OCI-LY3 (cell line): ENCODE results near the gene ACAN.

Experiments
- H2AFZ ChIP-seq: fragments of 200-600, 300-600 bp; shearing (Covaris generic); 2 replicates; pipeline ENCODE4 v1.6.0; 2014; ENCODE audit warnings: antibody characterized with exemption, low read depth, low read length
- H3K27ac ChIP-seq: fragments of 200-600, 300-600 bp; sonication (generic); 2 replicates; pipeline ENCODE4 v1.5.1; 2014; ENCODE audit warnings: mild to moderate bottlenecking, low read length, moderate library complexity, mixed read lengths
- H3K27me3 ChIP-seq: fragments of 200-600, 300-600 bp; sonication (generic); 2 replicates; pipeline ENCODE4 v1.6.1; 2014; ENCODE audit warnings: low read depth, low read length, mixed read lengths
- H3K36me3 ChIP-seq: fragments of 200-600, 300-600 bp; sonication (generic); replicated peaks from 2 replicates; pipeline ENCODE3; 2014; ENCODE audit warnings: low read depth, low read length, mixed read lengths
- H3K4me1 ChIP-seq: fragments of 300-600, 200-600 bp; sonication (generic); 2 replicates; pipeline ENCODE4 v1.6.1; 2014; ENCODE audit warnings: low read length, mixed read lengths
- H3K4me2 ChIP-seq: fragments of 200-600, 300-600 bp; sonication (generic); 2 replicates; pipeline ENCODE4 v1.6.1; 2014; ENCODE audit warnings: low read length, mixed read lengths
- H3K4me3 ChIP-seq: fragments of 300-600, 200-600 bp; sonication (generic); 2 replicates; pipeline ENCODE4 v1.5.1; 2014; ENCODE audit warnings: antibody characterized with exemption, mild to moderate bottlenecking, low read length, moderate library complexity
- H3K79me2 ChIP-seq: fragments of 300-600, 200-600 bp; shearing (Covaris generic); 2 replicates; pipeline ENCODE4 v1.6.1; 2014; ENCODE audit warnings: mild to moderate bottlenecking, low read length, mixed read lengths
- H3K9ac ChIP-seq: fragments of 300-600, 200-600 bp; shearing (Covaris generic); 2 replicates; pipeline ENCODE4 v1.6.0; 2014; ENCODE audit warnings: mild to moderate bottlenecking, low read length, moderate library complexity
- H3K9me3 ChIP-seq: fragments of 200-600, 300-600 bp; shearing (Covaris generic); 2 replicates; pipeline ENCODE4 v1.6.1; 2014; ENCODE audit warnings: low read length, mixed read lengths; ENCODE audit not compliant: insufficient read depth
- H4K20me1 ChIP-seq: fragments of 200-600, 300-600 bp; sonication (generic); 2 replicates; pipeline ENCODE4 v1.6.1; 2016; ENCODE audit warnings: low read length, mixed read lengths; ENCODE audit not compliant: insufficient read depth
- EZH2phosphoT487 ChIP-seq: fragments of 200-600 bp; shearing (Covaris generic); IDR thresholded peaks from 2 replicates; pipeline ENCODE4 v1.6.1; 2018; ENCODE audit warnings: antibody characterized with exemption, mixed run types, low read depth
- TF ChIP-seq, protein P1 (sequence below): fragments of 200-600, 300-600 bp; sonication (generic); IDR thresholded peaks from 2 replicates; pipeline ENCODE4 v1.5.1; 2014; ENCODE audit warnings: antibody characterized with exemption, low read length, low read depth

Gene ACAN

GRCh38 chr15:88788036-88788435 lies 15.2 kb upstream of the ACAN start:
- Histone ChIP-seq H3K9me3 (no peaks in the 10 kb centered on the region), H4K20me1 (no peaks in the 10 kb centered on the region), H3K9ac (no peak overlapping the region), H3K27me3 (peaks cover 18% of the 10 kb centered on the region), H3K4me3 (no peak overlapping the region), H2AFZ (no peak overlapping the region), H3K36me3 (no peaks in the 10 kb centered on the region), H3K4me1 (no peaks in the 10 kb centered on the region), H3K4me2 (no peak overlapping the region), H3K79me2 (no peaks in the 10 kb centered on the region), H3K27ac (no peak overlapping the region)
- TF ChIP-seq, protein P1, sequence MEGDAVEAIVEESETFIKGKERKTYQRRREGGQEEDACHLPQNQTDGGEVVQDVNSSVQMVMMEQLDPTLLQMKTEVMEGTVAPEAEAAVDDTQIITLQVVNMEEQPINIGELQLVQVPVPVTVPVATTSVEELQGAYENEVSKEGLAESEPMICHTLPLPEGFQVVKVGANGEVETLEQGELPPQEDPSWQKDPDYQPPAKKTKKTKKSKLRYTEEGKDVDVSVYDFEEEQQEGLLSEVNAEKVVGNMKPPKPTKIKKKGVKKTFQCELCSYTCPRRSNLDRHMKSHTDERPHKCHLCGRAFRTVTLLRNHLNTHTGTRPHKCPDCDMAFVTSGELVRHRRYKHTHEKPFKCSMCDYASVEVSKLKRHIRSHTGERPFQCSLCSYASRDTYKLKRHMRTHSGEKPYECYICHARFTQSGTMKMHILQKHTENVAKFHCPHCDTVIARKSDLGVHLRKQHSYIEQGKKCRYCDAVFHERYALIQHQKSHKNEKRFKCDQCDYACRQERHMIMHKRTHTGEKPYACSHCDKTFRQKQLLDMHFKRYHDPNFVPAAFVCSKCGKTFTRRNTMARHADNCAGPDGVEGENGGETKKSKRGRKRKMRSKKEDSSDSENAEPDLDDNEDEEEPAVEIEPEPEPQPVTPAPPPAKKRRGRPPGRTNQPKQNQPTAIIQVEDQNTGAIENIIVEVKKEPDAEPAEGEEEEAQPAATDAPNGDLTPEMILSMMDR = no peak
- TF ChIP-seq EZH2phosphoT487 = no peak

DNA sequence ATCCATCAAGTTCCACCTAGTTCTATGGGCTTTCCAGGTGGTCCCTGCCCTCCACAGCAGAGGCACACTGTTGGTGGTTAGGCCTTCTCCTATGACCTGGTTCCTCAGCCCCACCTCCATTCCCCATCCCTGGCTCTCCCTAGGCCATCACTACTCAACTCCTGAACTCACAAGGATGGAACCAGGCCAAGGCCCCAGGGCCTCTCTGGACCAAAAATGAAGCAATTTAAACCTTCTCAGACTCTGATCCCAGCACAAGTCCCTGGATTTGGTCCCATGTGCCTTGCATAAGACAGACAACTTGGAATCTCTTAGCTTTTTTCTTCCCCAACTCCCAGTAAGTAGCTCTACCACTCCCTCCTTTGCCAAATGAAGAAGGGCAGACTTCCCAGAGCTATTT lies 14.4 kb upstream of the ACAN start:
- no peaks in the 10 kb centered on the region for H3K79me2 ChIP-seq
- H3K4me1 ChIP-seq = no peaks in the 10 kb centered on the region
- no peak overlapping the region for H2AFZ ChIP-seq
- H3K27ac ChIP-seq = no peak overlapping the region
- no peaks in the 10 kb centered on the region for H3K36me3 ChIP-seq
- no peaks in the 10 kb centered on the region for H3K9me3 ChIP-seq
- no peaks in the 10 kb centered on the region for H4K20me1 ChIP-seq
- H3K27me3 ChIP-seq = peaks cover 26% of the 10 kb centered on the region
- no peak for TF ChIP-seq EZH2phosphoT487
- TF ChIP-seq, protein P1 = no peak
- no peak overlapping the region for H3K9ac ChIP-seq
- no peak overlapping the region for H3K4me2 ChIP-seq
- no peak overlapping the region for H3K4me3 ChIP-seq

- Histone ChIP-seq H2AFZ (no peak overlapping the region), H3K27ac (no peak overlapping the region), H3K36me3 (no peaks in the 10 kb centered on the region), H3K4me3 (no peak overlapping the region), H3K4me1 (no peaks in the 10 kb centered on the region), H3K79me2 (no peaks in the 10 kb centered on the region), H3K27me3 (peaks cover 25% of the 10 kb centered on the region), H3K9me3 (no peaks in the 10 kb centered on the region), H3K9ac (no peak overlapping the region), H4K20me1 (no peaks in the 10 kb centered on the region), H3K4me2 (no peak overlapping the region)
- TF ChIP-seq EZH2phosphoT487 = no peak
- TF ChIP-seq, protein P1 = no peak
Measured at GRCh38 chr15:88790486-88790885, 12.8 kb upstream of the ACAN start.

GRCh38 chr15:88791637-88792036 lies 11.6 kb upstream of the ACAN start:
- TF ChIP-seq EZH2phosphoT487 = no peak
- TF ChIP-seq, protein P1 = no peak
- Histone ChIP-seq H3K27me3 (peaks cover 28% of the 10 kb centered on the region), H3K79me2 (no peaks in the 10 kb centered on the region), H3K36me3 (no peaks in the 10 kb centered on the region), H3K27ac (no peak overlapping the region), H2AFZ (no peak overlapping the region), H3K4me3 (no peak overlapping the region), H3K4me1 (no peaks in the 10 kb centered on the region), H3K4me2 (no peak overlapping the region), H3K9me3 (no peaks in the 10 kb centered on the region), H4K20me1 (no peaks in the 10 kb centered on the region), H3K9ac (no peak overlapping the region)
